H1 (cell line): ENCODE measurements around the gene SART1. TPM values are rescaled to one million over a fixed set of nuclear protein-coding genes. Genes with fewer than 3 reads are reported as not detected.

Experiments
- CTCF ChIA-PET: fragments of 300-600 bp; sonication (Branson Sonifier 250); formaldehyde crosslinking; loops from one replicate; lab custom pipeline; 2021; ENCODE audit not compliant: partially characterized antibody; lab: Charles Lee
- POLR2A ChIA-PET: fragments of 300-600 bp; sonication (Branson Sonifier 250); formaldehyde crosslinking; loops from one replicate; lab custom pipeline; 2021; ENCODE audit warnings: inconsistent platforms; ENCODE audit not compliant: partially characterized antibody; lab: Charles Lee
- DNase-seq, 2 experiments: peaks; one replicate each; pipeline versions ENCODE4 v3.0.0 to v3.0.0-alpha.2; 2010 to 2022; ENCODE audit warnings: low spot score in 2 of 2, low read depth in 1 of 2, mixed read lengths in 1 of 2
- FAIRE-seq: peaks from 2 replicates; lab custom pipeline; 2011; peaks lifted over from hg19 to GRCh38; lab: Jason Lieb, UNC
- H2AFZ ChIP-seq: 2 replicates; pipeline ENCODE4 v1.8.1; 2012; ENCODE audit warnings: low read length, inconsistent platforms
- H2AK5ac ChIP-seq: 2 replicates; pipeline ENCODE4 v1.6.1; 2013; ENCODE audit warnings: low read depth, low read length
- H2BK120ac ChIP-seq: replicated peaks from 2 replicates; pipeline ENCODE3; 2013; ENCODE audit warnings: low read depth, low read length, inconsistent platforms
- H2BK12ac ChIP-seq: 2 replicates; pipeline ENCODE4 v1.6.1; 2013; ENCODE audit warnings: low read depth, low read length
- H2BK15ac ChIP-seq: 2 replicates; pipeline ENCODE4 v1.6.1; 2013; ENCODE audit warnings: low read length
- H2BK20ac ChIP-seq: 2 replicates; pipeline ENCODE4 v1.6.1; 2013; ENCODE audit warnings: low read length
- H2BK5ac ChIP-seq: 2 replicates; pipeline ENCODE4 v1.6.1; 2013; ENCODE audit warnings: low read depth, low read length
- H3K14ac ChIP-seq: 2 replicates; pipeline ENCODE4 v1.6.1; 2013; ENCODE audit warnings: inconsistent platforms; ENCODE audit not compliant: insufficient read length
- H3K18ac ChIP-seq: 2 replicates; pipeline ENCODE4 v1.6.1; 2013; ENCODE audit warnings: low read length; ENCODE audit errors: extremely low read depth
- H3K23ac ChIP-seq: 2 replicates; pipeline ENCODE4 v1.6.1; 2013; ENCODE audit warnings: inconsistent platforms; ENCODE audit not compliant: insufficient read length
- H3K23me2 ChIP-seq: 2 replicates; pipeline ENCODE4 v1.6.1; 2013; ENCODE audit warnings: low read depth, low read length
- H3K27ac ChIP-seq: 2 replicates; pipeline ENCODE4 v1.6.1; 2011; ENCODE audit warnings: low read depth, low read length, inconsistent platforms
- H3K27me3 ChIP-seq, 4 experiments: replicated peaks in 1 of 4; 1 replicate in 1 of 4; 2 replicates in 3 of 4; pipeline versions ENCODE4 v1.6.1 to v1.8.1; 2011 to 2013; ENCODE audit warnings: low read length in 3 of 4, mild to moderate bottlenecking in 3 of 4, inconsistent platforms in 2 of 4, mixed read lengths in 2 of 4, moderate library complexity in 1 of 4; ENCODE audit not compliant: control insufficient read depth in 3 of 4, insufficient read depth in 3 of 4; ENCODE audit errors: extremely low read depth in 1 of 4
- H3K36me3 ChIP-seq, 4 experiments: 2 replicates each; pipeline versions ENCODE4 v1.6.1 to v1.8.1; 2011 to 2013; ENCODE audit warnings: mild to moderate bottlenecking in 4 of 4, low read length in 3 of 4, moderate library complexity in 2 of 4, control low read depth in 1 of 4, inconsistent platforms in 1 of 4; ENCODE audit not compliant: insufficient read depth in 4 of 4, control insufficient read depth in 2 of 4
- H3K4ac ChIP-seq: replicated peaks from 2 replicates; pipeline ENCODE3; 2013; ENCODE audit warnings: low read length, low read depth, mixed read lengths, inconsistent platforms; ENCODE audit not compliant: insufficient read length
- H3K4me1 ChIP-seq, 4 experiments: replicated peaks in 1 of 4; 1 replicate in 1 of 4; 2 replicates in 3 of 4; pipeline versions ENCODE4 v1.6.1 to v1.8.1; 2011 to 2013; ENCODE audit warnings: low read length in 3 of 4, inconsistent platforms in 2 of 4, mixed read lengths in 1 of 4; ENCODE audit not compliant: insufficient read depth in 4 of 4, control insufficient read depth in 3 of 4
- H3K4me2 ChIP-seq, 2 experiments: 2 replicates each; pipeline versions ENCODE4 v1.6.1 to v1.8.1; 2011 to 2013; ENCODE audit warnings: low read depth in 2 of 2, low read length in 2 of 2, control low read depth in 1 of 2, inconsistent platforms in 1 of 2, mild to moderate bottlenecking in 1 of 2; ENCODE audit not compliant: insufficient read depth in 1 of 2
- H3K4me3 ChIP-seq, 4 experiments: fragments of 200-600, 300-600 bp in 1 of 4; sonication (generic), shearing (Covaris generic), sonication (Bioruptor Twin) in 1 of 4; 2 replicates each; pipeline versions ENCODE4 v1.5.1 to v1.8.1; 2011 to 2016; ENCODE audit warnings: low read length in 4 of 4, low read depth in 3 of 4, control low read depth in 2 of 4, inconsistent platforms in 2 of 4, mild to moderate bottlenecking in 2 of 4, mixed read lengths in 1 of 4, moderate library complexity in 1 of 4; ENCODE audit not compliant: insufficient read depth in 2 of 4; ENCODE audit errors: extremely low read depth in 1 of 4
- H3K56ac ChIP-seq: replicated peaks from 2 replicates; pipeline ENCODE3; 2013; ENCODE audit warnings: low read depth, mild to moderate bottlenecking, mixed read lengths, low read length, inconsistent platforms; ENCODE audit not compliant: insufficient read length
- H3K79me1 ChIP-seq: 2 replicates; pipeline ENCODE4 v1.6.1; 2013; ENCODE audit warnings: low read depth, low read length, control low read depth
- H3K79me2 ChIP-seq, 2 experiments: 2 replicates each; pipeline versions ENCODE4 v1.6.1 to v1.8.1; 2012 to 2013; ENCODE audit warnings: low read length in 2 of 2, mild to moderate bottlenecking in 2 of 2, inconsistent platforms in 1 of 2; ENCODE audit not compliant: insufficient read depth in 2 of 2, control insufficient read depth in 1 of 2
- H3K9ac ChIP-seq, 4 experiments: replicated peaks in 1 of 4; 1 replicate in 1 of 4; 2 replicates in 3 of 4; pipeline versions ENCODE4 v1.6.1 to v1.8.1; 2011 to 2013; ENCODE audit warnings: low read depth in 3 of 4, low read length in 3 of 4, control low read depth in 2 of 4, mild to moderate bottlenecking in 2 of 4, moderate library complexity in 2 of 4, inconsistent platforms in 1 of 4; ENCODE audit errors: extremely low read depth in 1 of 4
- H3K9me3 ChIP-seq, 2 experiments: 2 replicates each; pipeline versions ENCODE4 v1.6.1 to v1.8.1; 2012 to 2013; ENCODE audit warnings: mild to moderate bottlenecking in 2 of 2, moderate library complexity in 2 of 2, control low read depth in 1 of 2, inconsistent platforms in 1 of 2, low read depth in 1 of 2, low read length in 1 of 2, mixed read lengths in 1 of 2; ENCODE audit not compliant: insufficient read depth in 2 of 2
- H4K20me1 ChIP-seq, 2 experiments: replicated peaks in 1 of 2; 2 replicates each; pipeline versions ENCODE3 to v1.8.1; 2011 to 2013; ENCODE audit warnings: inconsistent platforms in 2 of 2, low read length in 2 of 2, mild to moderate bottlenecking in 1 of 2; ENCODE audit not compliant: insufficient read depth in 2 of 2, control insufficient read depth in 1 of 2
- H4K5ac ChIP-seq: 2 replicates; pipeline ENCODE4 v1.6.1; 2013; ENCODE audit warnings: low read length, low read depth, mixed read lengths, inconsistent platforms; ENCODE audit not compliant: insufficient read length
- H4K8ac ChIP-seq: 2 replicates; pipeline ENCODE4 v1.8.0; 2013; ENCODE audit warnings: mild to moderate bottlenecking, moderate library complexity, low read length, inconsistent platforms; ENCODE audit not compliant: insufficient read depth; ENCODE audit errors: extremely low read depth
- H4K91ac ChIP-seq: replicated peaks from 2 replicates; pipeline ENCODE3; 2013; ENCODE audit warnings: low read length, mixed read lengths, inconsistent platforms; ENCODE audit not compliant: insufficient read length
- CHD2 ChIP-seq: IDR thresholded peaks from 2 replicates; pipeline ENCODE4 v1.6.1; 2012; ENCODE audit warnings: low read length, improper control_type of control experiment
- HDAC6 ChIP-seq: IDR thresholded peaks from one replicate; pipeline ENCODE4 v1.7.1; 2012; ENCODE audit warnings: low read depth, mild to moderate bottlenecking, inconsistent platforms, low read length, moderate library complexity
- NRF1 ChIP-seq: IDR thresholded peaks from 2 replicates; pipeline ENCODE4 v1.6.1; 2011; ENCODE audit warnings: mild to moderate bottlenecking, low read depth, low read length, improper control_type of control experiment
- PHF8 ChIP-seq: fragments of 200-600 bp; sonication (generic); conservative IDR thresholded peaks from 2 replicates; pipeline ENCODE4 v1.7.1; 2012; ENCODE audit warnings: low read depth, mild to moderate bottlenecking, inconsistent platforms, low read length, moderate library complexity
- USF2 ChIP-seq: IDR thresholded peaks from 2 replicates; pipeline ENCODE4 v1.6.1; 2011; ENCODE audit warnings: low read length, improper control_type of control experiment
- WGBS, 2 experiments: shearing (Covaris generic) in 1 of 2; methylation state at CpG; one replicate each; pipeline versions ENCODE4 v1.1.6 to v1.1.7; 2013 to 2015; ENCODE audit warnings: low lambda C conversion rate in 2 of 2, mixed read lengths in 2 of 2, inconsistent platforms in 1 of 2, low coverage in 1 of 2, missing lambda C conversion rate in 1 of 2; ENCODE audit not compliant: insufficient replicate concordance in 2 of 2, insufficient coverage in 1 of 2, insufficient read length in 1 of 2; ENCODE audit errors: extremely low coverage in 1 of 2, missing lambda C conversion rate in 1 of 2; 5-methylcytosine and 5-hydroxymethylcytosine counted together
- polyA plus RNA-seq, 7 experiments: library from polyadenylated mRNA; depleted of rRNA in 3 of 7; stranded (reverse) in 5 of 7; unstranded in 2 of 7; fragments of >200 nt in 5 of 7; fragments of 200-250 nt in 2 of 7; gene quantifications; 1 replicate in 5 of 7; 2 replicates in 1 of 7; 4 replicates in 1 of 7; pipeline versions ENCODE4 v1.2.1 to v1.2.3, GENCODE V29; 2011 to 2013; ENCODE audit warnings: missing spikeins in 2 of 7, mixed read lengths in 2 of 7
- total RNA-seq: library from RNA; stranded (reverse); fragmentation: NEBNext Ultra II Directional; extraction: Animal tissue kit (Norgen Biotek cat#: 25700); gene quantifications from 2 replicates; pipeline ENCODE4 v1.2.1, GENCODE V29; 2021

The SART1 gene
- total and polyA plus RNA-seq, 2 of the 8 experiments (the other 6 are each of a cell fraction or from before 2014, with no cell fraction given), result 9.7 to 46.1 TPM

- 93% methylated on average over 6 of the region's 6 CpGs; no CpG with 5 or more reads in 1 of the 2 experiments for WGBS, 2 experiments
- no peak overlapping the region for H3K4me2 ChIP-seq
- TF ChIP-seq USF2 (no peak), NRF1 (no peak), PHF8 (no peak), HDAC6 (no peak), CHD2 (no peak)
Observed at GRCh38 chr11:65952052-65952521, 9.4 kb upstream of the SART1 start.

More at GRCh38 chr11:65952052-65952521, 9.4 kb upstream of the SART1 start:
- Histone ChIP-seq H3K56ac (no peak overlapping the region), H3K23me2 (no peaks in the 10 kb centered on the region; the same call in 1 of the 2 replicates), H3K14ac (no peak overlapping the region), H2BK120ac (no peak overlapping the region), H3K27ac (no peak overlapping the region), H2BK15ac (no peak overlapping the region), H3K79me1 (no peaks in the 10 kb centered on the region), H3K36me3 (no peaks in the 10 kb centered on the region), H2BK12ac (no peak overlapping the region), H4K5ac (no peak overlapping the region), H2AK5ac (no peak overlapping the region), H2AFZ (no peak overlapping the region), H3K18ac (no peak overlapping the region), H4K20me1 (no peaks in the 10 kb centered on the region), H3K23ac (no peak overlapping the region), H2BK5ac (no peak overlapping the region), H4K8ac (no peak overlapping the region), H2BK20ac (no peak overlapping the region), H3K27me3 (no peaks in the 10 kb centered on the region), H4K91ac (no peak overlapping the region), H3K4me1 (peaks cover 0 to 5% (median 2%) of the 10 kb centered on the region in 4 experiments; a peak in 4 of 7 replicates), H3K4ac (no peak overlapping the region), H3K9ac (no peak overlapping the region), H3K9me3 (no peaks in the 10 kb centered on the region), H3K4me3 (no peak overlapping the region), H3K79me2 (no peaks in the 10 kb centered on the region)
- ChIA-PET CTCF (interaction anchor here (0.6 to 1.7 kb wide), 3 partner anchors 19 to 67 kb away, joined by 3 to 8 read pairs (median 5); no protein-coding TSS in a partner anchor), POLR2A (interaction anchor here (0.8 to 1.6 kb wide), 6 partner anchors 9 to 62 kb away, joined by 3 to 6 read pairs (median 3); partner anchors contain the start of genes CCDC85B and SART1)
- no peak for DNase-seq
- FAIRE-seq, result no peak
